H1 (cell line): ENCODE results near the gene IRF8. TPM values are rescaled to one million over a fixed set of nuclear protein-coding genes. Genes with fewer than 3 reads are reported as not detected.

Source experiments
- CTCF ChIA-PET: fragments of 300-600 bp; sonication (Branson Sonifier 250); formaldehyde crosslinking; loops from one replicate; lab custom pipeline; 2021; ENCODE audit not compliant: partially characterized antibody; lab: Charles Lee
- POLR2A ChIA-PET: fragments of 300-600 bp; sonication (Branson Sonifier 250); formaldehyde crosslinking; loops from one replicate; lab custom pipeline; 2021; ENCODE audit warnings: inconsistent platforms; ENCODE audit not compliant: partially characterized antibody; lab: Charles Lee
- DNase-seq, 2 experiments: peaks; one replicate each; pipeline versions ENCODE4 v3.0.0 to v3.0.0-alpha.2; 2010 to 2022; ENCODE audit warnings: low spot score in 2 of 2, low read depth in 1 of 2, mixed read lengths in 1 of 2
- FAIRE-seq: peaks from 2 replicates; lab custom pipeline; 2011; peaks lifted over from hg19 to GRCh38; lab: Jason Lieb, UNC
- H2AFZ ChIP-seq: 2 replicates; pipeline ENCODE4 v1.8.1; 2012; ENCODE audit warnings: low read length, inconsistent platforms
- H2AK5ac ChIP-seq: 2 replicates; pipeline ENCODE4 v1.6.1; 2013; ENCODE audit warnings: low read depth, low read length
- H2BK120ac ChIP-seq: replicated peaks from 2 replicates; pipeline ENCODE3; 2013; ENCODE audit warnings: low read depth, low read length, inconsistent platforms
- H2BK12ac ChIP-seq: 2 replicates; pipeline ENCODE4 v1.6.1; 2013; ENCODE audit warnings: low read depth, low read length
- H2BK15ac ChIP-seq: 2 replicates; pipeline ENCODE4 v1.6.1; 2013; ENCODE audit warnings: low read length
- H2BK20ac ChIP-seq: 2 replicates; pipeline ENCODE4 v1.6.1; 2013; ENCODE audit warnings: low read length
- H2BK5ac ChIP-seq: 2 replicates; pipeline ENCODE4 v1.6.1; 2013; ENCODE audit warnings: low read depth, low read length
- H3K14ac ChIP-seq: 2 replicates; pipeline ENCODE4 v1.6.1; 2013; ENCODE audit warnings: inconsistent platforms; ENCODE audit not compliant: insufficient read length
- H3K18ac ChIP-seq: 2 replicates; pipeline ENCODE4 v1.6.1; 2013; ENCODE audit warnings: low read length; ENCODE audit errors: extremely low read depth
- H3K23ac ChIP-seq: 2 replicates; pipeline ENCODE4 v1.6.1; 2013; ENCODE audit warnings: inconsistent platforms; ENCODE audit not compliant: insufficient read length
- H3K23me2 ChIP-seq: 2 replicates; pipeline ENCODE4 v1.6.1; 2013; ENCODE audit warnings: low read depth, low read length
- H3K27ac ChIP-seq: 2 replicates; pipeline ENCODE4 v1.6.1; 2011; ENCODE audit warnings: low read depth, low read length, inconsistent platforms
- H3K27me3 ChIP-seq, 4 experiments: replicated peaks in 1 of 4; 1 replicate in 1 of 4; 2 replicates in 3 of 4; pipeline versions ENCODE4 v1.6.1 to v1.8.1; 2011 to 2013; ENCODE audit warnings: low read length in 3 of 4, mild to moderate bottlenecking in 3 of 4, inconsistent platforms in 2 of 4, mixed read lengths in 2 of 4, moderate library complexity in 1 of 4; ENCODE audit not compliant: control insufficient read depth in 3 of 4, insufficient read depth in 3 of 4; ENCODE audit errors: extremely low read depth in 1 of 4
- H3K36me3 ChIP-seq, 4 experiments: 2 replicates each; pipeline versions ENCODE4 v1.6.1 to v1.8.1; 2011 to 2013; ENCODE audit warnings: mild to moderate bottlenecking in 4 of 4, low read length in 3 of 4, moderate library complexity in 2 of 4, control low read depth in 1 of 4, inconsistent platforms in 1 of 4; ENCODE audit not compliant: insufficient read depth in 4 of 4, control insufficient read depth in 2 of 4
- H3K4ac ChIP-seq: replicated peaks from 2 replicates; pipeline ENCODE3; 2013; ENCODE audit warnings: low read length, low read depth, mixed read lengths, inconsistent platforms; ENCODE audit not compliant: insufficient read length
- H3K4me1 ChIP-seq, 4 experiments: replicated peaks in 1 of 4; 1 replicate in 1 of 4; 2 replicates in 3 of 4; pipeline versions ENCODE4 v1.6.1 to v1.8.1; 2011 to 2013; ENCODE audit warnings: low read length in 3 of 4, inconsistent platforms in 2 of 4, mixed read lengths in 1 of 4; ENCODE audit not compliant: insufficient read depth in 4 of 4, control insufficient read depth in 3 of 4
- H3K4me2 ChIP-seq, 2 experiments: 2 replicates each; pipeline versions ENCODE4 v1.6.1 to v1.8.1; 2011 to 2013; ENCODE audit warnings: low read depth in 2 of 2, low read length in 2 of 2, control low read depth in 1 of 2, inconsistent platforms in 1 of 2, mild to moderate bottlenecking in 1 of 2; ENCODE audit not compliant: insufficient read depth in 1 of 2
- H3K4me3 ChIP-seq, 4 experiments: fragments of 200-600, 300-600 bp in 1 of 4; sonication (generic), shearing (Covaris generic), sonication (Bioruptor Twin) in 1 of 4; 2 replicates each; pipeline versions ENCODE4 v1.5.1 to v1.8.1; 2011 to 2016; ENCODE audit warnings: low read length in 4 of 4, low read depth in 3 of 4, control low read depth in 2 of 4, inconsistent platforms in 2 of 4, mild to moderate bottlenecking in 2 of 4, mixed read lengths in 1 of 4, moderate library complexity in 1 of 4; ENCODE audit not compliant: insufficient read depth in 2 of 4; ENCODE audit errors: extremely low read depth in 1 of 4
- H3K56ac ChIP-seq: replicated peaks from 2 replicates; pipeline ENCODE3; 2013; ENCODE audit warnings: low read depth, mild to moderate bottlenecking, mixed read lengths, low read length, inconsistent platforms; ENCODE audit not compliant: insufficient read length
- H3K79me1 ChIP-seq: 2 replicates; pipeline ENCODE4 v1.6.1; 2013; ENCODE audit warnings: low read depth, low read length, control low read depth
- H3K79me2 ChIP-seq, 2 experiments: 2 replicates each; pipeline versions ENCODE4 v1.6.1 to v1.8.1; 2012 to 2013; ENCODE audit warnings: low read length in 2 of 2, mild to moderate bottlenecking in 2 of 2, inconsistent platforms in 1 of 2; ENCODE audit not compliant: insufficient read depth in 2 of 2, control insufficient read depth in 1 of 2
- H3K9ac ChIP-seq, 4 experiments: replicated peaks in 1 of 4; 1 replicate in 1 of 4; 2 replicates in 3 of 4; pipeline versions ENCODE4 v1.6.1 to v1.8.1; 2011 to 2013; ENCODE audit warnings: low read depth in 3 of 4, low read length in 3 of 4, control low read depth in 2 of 4, mild to moderate bottlenecking in 2 of 4, moderate library complexity in 2 of 4, inconsistent platforms in 1 of 4; ENCODE audit errors: extremely low read depth in 1 of 4
- H3K9me3 ChIP-seq, 2 experiments: 2 replicates each; pipeline versions ENCODE4 v1.6.1 to v1.8.1; 2012 to 2013; ENCODE audit warnings: mild to moderate bottlenecking in 2 of 2, moderate library complexity in 2 of 2, control low read depth in 1 of 2, inconsistent platforms in 1 of 2, low read depth in 1 of 2, low read length in 1 of 2, mixed read lengths in 1 of 2; ENCODE audit not compliant: insufficient read depth in 2 of 2
- H4K20me1 ChIP-seq, 2 experiments: replicated peaks in 1 of 2; 2 replicates each; pipeline versions ENCODE3 to v1.8.1; 2011 to 2013; ENCODE audit warnings: inconsistent platforms in 2 of 2, low read length in 2 of 2, mild to moderate bottlenecking in 1 of 2; ENCODE audit not compliant: insufficient read depth in 2 of 2, control insufficient read depth in 1 of 2
- H4K5ac ChIP-seq: 2 replicates; pipeline ENCODE4 v1.6.1; 2013; ENCODE audit warnings: low read length, low read depth, mixed read lengths, inconsistent platforms; ENCODE audit not compliant: insufficient read length
- H4K8ac ChIP-seq: 2 replicates; pipeline ENCODE4 v1.8.0; 2013; ENCODE audit warnings: mild to moderate bottlenecking, moderate library complexity, low read length, inconsistent platforms; ENCODE audit not compliant: insufficient read depth; ENCODE audit errors: extremely low read depth
- H4K91ac ChIP-seq: replicated peaks from 2 replicates; pipeline ENCODE3; 2013; ENCODE audit warnings: low read length, mixed read lengths, inconsistent platforms; ENCODE audit not compliant: insufficient read length
- WGBS, 2 experiments: shearing (Covaris generic) in 1 of 2; methylation state at CpG; one replicate each; pipeline versions ENCODE4 v1.1.6 to v1.1.7; 2013 to 2015; ENCODE audit warnings: low lambda C conversion rate in 2 of 2, mixed read lengths in 2 of 2, inconsistent platforms in 1 of 2, low coverage in 1 of 2, missing lambda C conversion rate in 1 of 2; ENCODE audit not compliant: insufficient replicate concordance in 2 of 2, insufficient coverage in 1 of 2, insufficient read length in 1 of 2; ENCODE audit errors: extremely low coverage in 1 of 2, missing lambda C conversion rate in 1 of 2; 5-methylcytosine and 5-hydroxymethylcytosine counted together
- polyA plus RNA-seq, 7 experiments: library from polyadenylated mRNA; depleted of rRNA in 3 of 7; stranded (reverse) in 5 of 7; unstranded in 2 of 7; fragments of >200 nt in 5 of 7; fragments of 200-250 nt in 2 of 7; gene quantifications; 1 replicate in 5 of 7; 2 replicates in 1 of 7; 4 replicates in 1 of 7; pipeline versions ENCODE4 v1.2.1 to v1.2.3, GENCODE V29; 2011 to 2013; ENCODE audit warnings: missing spikeins in 2 of 7, mixed read lengths in 2 of 7
- total RNA-seq: library from RNA; stranded (reverse); fragmentation: NEBNext Ultra II Directional; extraction: Animal tissue kit (Norgen Biotek cat#: 25700); gene quantifications from 2 replicates; pipeline ENCODE4 v1.2.1, GENCODE V29; 2021

IRF8 gene
- total and polyA plus RNA-seq, 2 of the 8 experiments (the other 6 are each of a cell fraction or from before 2014, with no cell fraction given): 0.35 to 2.0 TPM

- no peak overlapping the region for H3K9ac ChIP-seq
- no peak for FAIRE-seq
- H4K20me1 ChIP-seq: no peaks in the 10 kb centered on the region
- no peak overlapping the region for H2BK120ac ChIP-seq
- H3K36me3 ChIP-seq: no peaks in the 10 kb centered on the region
- H3K4me3 ChIP-seq: no peak overlapping the region
- ChIA-PET POLR2A (no interaction called here), CTCF (interaction anchor here (0.9 to 4.5 kb wide), 5 partner anchors 34 to 174 kb away, joined by 3 to 15 read pairs (median 5); no protein-coding TSS in a partner anchor)
- H3K4me2 ChIP-seq: no peak overlapping the region
- no peak overlapping the region for H2AK5ac ChIP-seq
- no peaks in the 10 kb centered on the region for H3K23me2 ChIP-seq
- H3K4ac ChIP-seq: no peak overlapping the region
- no peak for DNase-seq
- H4K91ac ChIP-seq: no peak overlapping the region
- H2BK15ac ChIP-seq: no peak overlapping the region
- no peak overlapping the region for H4K8ac ChIP-seq
- no peak overlapping the region for H3K56ac ChIP-seq
- H2AFZ ChIP-seq: no peak overlapping the region
- no peak overlapping the region for H3K18ac ChIP-seq
- no peaks in the 10 kb centered on the region for H3K79me2 ChIP-seq
- 100% methylated on average over 1 of the region's 1 CpG; no CpG with 5 or more reads in 1 of the 2 experiments for WGBS, 2 experiments
- no peak overlapping the region for H3K23ac ChIP-seq
- H3K27me3 ChIP-seq: no peaks in the 10 kb centered on the region
- no peak overlapping the region for H2BK12ac ChIP-seq
- H3K4me1 ChIP-seq: no peaks in the 10 kb centered on the region
- no peak overlapping the region for H3K14ac ChIP-seq
- no peak overlapping the region for H3K27ac ChIP-seq
- H2BK5ac ChIP-seq: no peak overlapping the region
- H2BK20ac ChIP-seq: no peak overlapping the region
- no peaks in the 10 kb centered on the region; a peak in 1 of 4 replicates for H3K9me3 ChIP-seq
- no peaks in the 10 kb centered on the region for H3K79me1 ChIP-seq
- no peak overlapping the region for H4K5ac ChIP-seq
Observed at GRCh38 chr16:85854935-85855334, 44.0 kb upstream of the IRF8 start.
